Stomach smooth muscle (tissue), 2 donors: Measurements from ENCODE around the gene KRT6B.
"Not testable (repeated sequence)": the region's sequence is repeated elsewhere in the genome, so short reads cannot be mapped to it uniquely, and the experiment has no call there.

Source experiments
- H3K27ac ChIP-seq: one replicate; pipeline ENCODE4 v1.7.0; 2013; ENCODE audit warnings: mild to moderate bottlenecking, low read length, inconsistent platforms
- H3K27me3 ChIP-seq, 2 donors: one replicate each; pipeline ENCODE4 v1.7.0; 2013; ENCODE audit warnings: low read length in 2 of 2; ENCODE audit not compliant: insufficient read depth in 2 of 2, control insufficient read depth in 1 of 2
- H3K36me3 ChIP-seq, 2 donors: one replicate each; pipeline ENCODE4 v1.7.0; 2013; ENCODE audit warnings: low read length in 2 of 2; ENCODE audit not compliant: control insufficient read depth in 2 of 2, insufficient read depth in 2 of 2
- H3K4me1 ChIP-seq: one replicate; pipeline ENCODE4 v1.7.0; 2013; ENCODE audit warnings: low read length; ENCODE audit not compliant: control insufficient read depth, insufficient read depth
- H3K4me3 ChIP-seq, 2 donors: one replicate each; pipeline ENCODE4 v1.7.0; 2013; ENCODE audit warnings: low read length in 2 of 2
- H3K9ac ChIP-seq, 2 donors: one replicate each; pipeline ENCODE4 v1.7.0; 2013; ENCODE audit warnings: low read length in 2 of 2, mild to moderate bottlenecking in 1 of 2
- H3K9me3 ChIP-seq, 2 donors: one replicate each; pipeline ENCODE4 v1.7.0; 2013; ENCODE audit warnings: low read length in 2 of 2; ENCODE audit not compliant: control insufficient read depth in 2 of 2
- donor health status: healthy.
- donor health status: Pancreatic carcinoma.

The KRT6B gene

DNA sequence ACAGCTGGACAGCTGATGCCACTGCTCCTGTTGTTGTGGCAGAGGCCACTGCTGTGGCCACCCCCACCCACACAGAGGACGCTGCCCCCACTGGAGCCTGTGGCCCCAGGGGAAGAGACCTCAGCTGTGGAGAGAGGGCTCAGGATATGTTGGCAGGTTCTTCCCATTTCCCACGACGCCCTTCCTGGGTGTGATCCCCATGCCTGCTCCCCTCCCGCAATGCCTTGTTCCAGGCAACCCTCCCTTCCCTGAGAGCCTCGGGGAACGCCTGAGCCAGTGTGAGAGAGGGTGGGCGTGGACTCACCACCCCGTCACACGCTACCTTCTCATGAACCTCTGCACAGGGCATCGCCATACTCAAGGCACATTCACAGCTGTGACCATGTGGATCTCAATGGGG, 40.1 kb downstream of the KRT6B start:
- no peak overlapping the region for H3K27ac ChIP-seq
- H3K27me3 ChIP-seq: peaks cover 0 to under 1% of the 10 kb centered on the region in 2 donors
- peaks cover 12% of the 10 kb centered on the region for H3K4me1 ChIP-seq
- no peaks in the 10 kb centered on the region for H3K9me3 ChIP-seq
- no peak overlapping the region for H3K9ac ChIP-seq
- H3K4me3 ChIP-seq: no peak overlapping the region
- H3K36me3 ChIP-seq: no peaks in the 10 kb centered on the region

- not testable (repeated sequence) for H3K9ac ChIP-seq, H3K27ac ChIP-seq, H3K4me1 ChIP-seq, H3K27me3 ChIP-seq, H3K36me3 ChIP-seq, H3K9me3 ChIP-seq, H3K4me3 ChIP-seq
Measured at GRCh38 chr12:52410589-52411248, 41.2 kb downstream of the KRT6B start.

DNA sequence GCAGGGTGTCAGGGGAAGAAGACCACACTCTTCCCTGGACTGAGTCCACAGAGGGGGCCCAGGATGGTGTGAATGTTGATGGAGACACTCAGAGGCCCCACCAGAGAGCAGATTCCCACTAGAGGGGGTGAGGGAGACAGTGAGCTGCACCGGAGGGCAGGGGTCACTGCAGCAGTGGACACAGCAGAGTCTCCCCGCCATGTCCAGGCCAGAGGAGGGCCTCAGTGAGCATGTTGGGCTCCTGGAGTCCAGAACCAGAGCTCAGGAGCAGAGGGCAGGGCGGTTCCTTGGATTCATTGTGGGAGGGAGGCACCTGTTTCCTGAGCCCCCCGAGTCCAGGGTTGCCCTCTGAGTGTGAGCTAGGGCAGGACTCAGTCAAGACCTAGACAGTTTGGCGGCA, 44.0 kb downstream of the KRT6B start:
- Histone ChIP-seq H3K27me3 (peaks cover 0 to 2% of the 10 kb centered on the region in 2 donors), H3K4me1 (no peaks in the 10 kb centered on the region), H3K9ac (no peak overlapping the region), H3K27ac (no peak overlapping the region), H3K9me3 (no peaks in the 10 kb centered on the region), H3K4me3 (no peak overlapping the region), H3K36me3 (no peaks in the 10 kb centered on the region)

- no peak within 1 kb of the TSS for H3K27ac ChIP-seq
- H3K4me3 ChIP-seq: no peak within 1 kb of the TSS
- no peaks in the 10 kb centered on the region for H3K9me3 ChIP-seq
- no peak within 1 kb of the TSS for H3K9ac ChIP-seq
- peaks cover 0 to 2% of the 10 kb centered on the region in 2 donors for H3K27me3 ChIP-seq
- H3K4me1 ChIP-seq: no peaks in the 10 kb centered on the region
- H3K36me3 ChIP-seq: no peaks in the 10 kb centered on the region
Measured at GRCh38 chr12:52405922-52406385, 46.0 kb downstream of the KRT6B start, which contains the start of gene KRT82. KRT82 (minus strand) TSS chr12:52406335; CDS start chr12:52406277, 58 bp downstream.

GRCh38 chr12:52404951-52405350, 47.0 kb downstream of the KRT6B start:
- Histone ChIP-seq H3K36me3 (no peaks in the 10 kb centered on the region), H3K4me1 (no peaks in the 10 kb centered on the region), H3K4me3 (no peak overlapping the region), H3K9me3 (no peaks in the 10 kb centered on the region), H3K27ac (no peak overlapping the region), H3K27me3 (peaks cover 0 to 3% of the 10 kb centered on the region in 2 donors), H3K9ac (no peak overlapping the region)

DNA sequence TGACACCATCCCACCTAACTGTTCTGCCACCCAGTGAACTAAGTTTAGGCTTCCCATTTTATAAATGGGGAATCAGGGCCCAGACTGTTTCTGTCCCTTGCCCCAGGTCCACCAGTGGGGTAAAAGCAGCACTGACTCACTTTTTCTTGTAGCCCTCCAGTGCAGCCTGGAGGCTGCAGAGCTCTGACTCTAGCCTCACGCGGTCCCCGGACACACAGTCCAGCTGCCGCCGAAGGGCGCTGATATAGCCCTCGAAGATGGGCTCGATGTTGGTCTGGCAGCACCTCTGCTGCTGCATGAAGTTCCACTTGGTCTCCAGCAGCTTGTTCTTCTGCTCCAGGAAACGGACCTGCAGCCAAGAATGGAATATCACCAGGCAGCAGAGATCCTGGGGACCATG, 48.4 kb downstream of the KRT6B start:
- no peaks in the 10 kb centered on the region for H3K9me3 ChIP-seq
- H3K4me1 ChIP-seq: no peaks in the 10 kb centered on the region
- H3K27ac ChIP-seq: no peak overlapping the region
- no peak overlapping the region for H3K9ac ChIP-seq
- no peaks in the 10 kb centered on the region for H3K36me3 ChIP-seq
- H3K27me3 ChIP-seq: peaks cover 0 to 5% of the 10 kb centered on the region in 2 donors
- no peak overlapping the region for H3K4me3 ChIP-seq

- Histone ChIP-seq H3K9me3 (no peaks in the 10 kb centered on the region), H3K27me3 (peaks cover 0 to 5% of the 10 kb centered on the region in 2 donors), H3K9ac (no peak overlapping the region), H3K4me3 (no peak overlapping the region), H3K4me1 (no peaks in the 10 kb centered on the region), H3K27ac (no peak overlapping the region), H3K36me3 (no peaks in the 10 kb centered on the region)
Measured at GRCh38 chr12:52402873-52403540, 48.9 kb downstream of the KRT6B start.

DNA sequence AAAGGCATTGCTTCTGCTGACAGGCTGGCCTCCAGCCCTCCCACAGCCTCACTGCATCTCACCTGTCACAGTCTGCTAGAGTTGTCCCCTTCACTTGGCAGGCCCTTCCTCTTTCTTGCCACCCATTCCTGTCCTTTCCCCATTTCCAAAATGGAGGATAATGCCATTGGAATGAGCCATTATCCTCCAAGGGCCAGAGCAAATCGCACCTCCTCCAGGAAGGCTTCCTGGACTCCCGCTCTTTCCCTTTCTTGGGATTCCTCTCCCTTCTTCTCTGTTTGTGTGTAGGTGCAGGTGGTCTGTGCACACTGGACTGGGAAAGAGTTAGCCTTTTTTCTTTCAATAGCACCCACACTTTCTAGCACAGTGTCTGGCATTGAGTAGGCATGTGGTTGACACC, 49.6 kb downstream of the KRT6B start:
- Histone ChIP-seq H3K36me3 (no peaks in the 10 kb centered on the region), H3K27ac (no peak overlapping the region), H3K4me1 (no peaks in the 10 kb centered on the region), H3K4me3 (no peak overlapping the region), H3K9me3 (no peaks in the 10 kb centered on the region), H3K27me3 (peaks cover 0 to 5% of the 10 kb centered on the region in 2 donors), H3K9ac (no peak overlapping the region)

DNA sequence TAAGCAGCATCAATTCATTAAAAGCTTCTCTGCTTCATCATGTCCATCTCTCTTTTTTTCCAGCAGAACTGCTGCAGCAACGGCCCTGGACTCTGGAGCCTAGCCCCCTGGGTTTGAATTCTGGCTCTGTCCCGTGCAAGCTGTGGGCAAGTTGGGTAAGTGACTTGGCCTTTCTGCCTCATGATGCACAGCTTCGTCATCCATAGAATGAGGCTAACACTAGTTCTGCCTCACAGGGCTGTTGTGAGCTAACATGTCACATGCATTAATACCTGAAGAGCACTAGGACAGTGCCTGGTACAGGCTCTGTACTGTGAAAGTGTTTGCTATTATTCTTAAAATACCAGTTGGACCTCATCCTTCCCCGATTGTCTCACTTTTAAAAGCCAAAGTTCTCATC, 50.0 kb downstream of the KRT6B start:
- H3K27me3 ChIP-seq: peaks cover 0 to 5% of the 10 kb centered on the region in 2 donors
- H3K36me3 ChIP-seq: no peaks in the 10 kb centered on the region
- no peak overlapping the region for H3K4me3 ChIP-seq
- no peaks in the 10 kb centered on the region for H3K9me3 ChIP-seq
- no peaks in the 10 kb centered on the region for H3K4me1 ChIP-seq
- H3K27ac ChIP-seq: no peak overlapping the region
- no peak overlapping the region for H3K9ac ChIP-seq

DNA sequence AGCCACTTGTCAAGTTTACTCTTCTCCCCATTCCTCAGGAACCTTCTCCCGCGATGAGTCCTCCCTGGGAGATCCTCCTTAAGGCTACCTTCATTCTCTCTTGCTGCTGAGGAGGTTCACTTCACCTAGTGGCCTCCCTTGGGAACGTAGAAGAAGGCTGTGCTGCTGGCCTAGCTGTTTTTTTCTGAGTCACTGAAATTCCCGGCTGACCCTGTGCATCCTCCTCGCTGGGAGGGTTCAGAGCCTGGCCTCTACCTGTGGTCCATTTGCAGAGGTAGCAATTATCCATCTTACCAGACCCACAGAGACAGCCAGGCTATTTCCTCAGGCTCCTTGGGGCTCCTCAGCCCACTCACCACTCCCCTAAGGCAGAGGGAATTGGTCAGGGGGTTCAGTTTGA, 50.4 kb downstream of the KRT6B start:
- H3K36me3 ChIP-seq: no peaks in the 10 kb centered on the region
- no peaks in the 10 kb centered on the region for H3K4me1 ChIP-seq
- no peak overlapping the region for H3K27ac ChIP-seq
- H3K9me3 ChIP-seq: no peaks in the 10 kb centered on the region
- no peak overlapping the region for H3K9ac ChIP-seq
- H3K27me3 ChIP-seq: peaks cover 0 to 5% of the 10 kb centered on the region in 2 donors
- no peak overlapping the region for H3K4me3 ChIP-seq

DNA sequence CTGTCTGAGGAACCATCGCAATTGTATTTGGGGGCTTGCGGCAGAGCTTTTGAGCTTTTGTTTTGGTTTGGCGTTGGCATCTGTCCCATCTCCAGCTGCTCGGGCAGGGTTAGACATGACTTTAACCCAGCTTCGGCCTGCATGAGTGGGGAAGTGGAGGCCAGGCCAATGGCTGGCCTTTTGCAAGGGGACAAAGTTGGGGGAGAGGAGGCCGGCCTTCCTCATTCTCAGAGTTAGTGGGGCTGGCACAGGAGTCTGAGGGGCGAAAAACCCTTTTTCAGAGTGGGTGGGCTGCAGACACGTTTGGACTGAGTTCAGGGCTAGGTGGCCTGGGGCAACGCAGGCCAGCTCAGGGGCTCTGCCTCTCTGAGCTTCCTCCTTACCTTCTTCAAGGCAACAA, 51.0 kb downstream of the KRT6B start:
- Histone ChIP-seq H3K9me3 (no peaks in the 10 kb centered on the region), H3K4me3 (no peak overlapping the region), H3K27me3 (peaks cover 0 to 6% of the 10 kb centered on the region in 2 donors), H3K4me1 (no peaks in the 10 kb centered on the region), H3K27ac (no peak overlapping the region), H3K36me3 (no peaks in the 10 kb centered on the region), H3K9ac (no peak overlapping the region)
